GM12865 (cell line): ENCODE data around the gene HSD17B14.
A peak's percentile ranks its signal among the peaks of the same experiment; 100 is the strongest.

Experiments used
- DNase-seq: peaks from one replicate; pipeline ENCODE4 v3.0.0; 2010; ENCODE audit warnings: low read depth
- H3K4me3 ChIP-seq: 2 replicates; pipeline ENCODE4 v1.5.1; 2011; ENCODE audit warnings: mild to moderate bottlenecking, low read depth, low read length, control low read depth
- CTCF ChIP-seq: IDR thresholded peaks from 2 replicates; pipeline ENCODE4 v1.5.1; 2011; ENCODE audit warnings: low read length, control low read depth, low read depth, inconsistent platforms; ENCODE audit not compliant: insufficient read depth; ENCODE audit errors: missing control alignments

Gene HSD17B14

GRCh38 chr19:48870048-48870447, 33.8 kb upstream of the HSD17B14 start:
- no peak overlapping the region for H3K4me3 ChIP-seq
- TF ChIP-seq CTCF: no peak
- no peak for DNase-seq

- peak within 1 kb of the TSS; percentile 31 for H3K4me3 ChIP-seq
- no peak for DNase-seq
- TF ChIP-seq CTCF: no peak
These were observed 32.0 kb upstream of the HSD17B14 start, which contains the start of gene PLEKHA4 for GRCh38 chr19:48868114-48868886. PLEKHA4 (minus strand) TSS chr19:48868617; CDS start chr19:48867620, 997 bp downstream.

GRCh38 chr19:48867746-48868113, 31.4 kb upstream of the HSD17B14 start:
- no peak for DNase-seq
- no peak for TF ChIP-seq CTCF
- H3K4me3 ChIP-seq: peak overlapping the region; percentile 31

GRCh38 chr19:48867123-48867745, 30.9 kb upstream of the HSD17B14 start:
- no peak for TF ChIP-seq CTCF
- DNase-seq: no peak
- peak overlapping the region; percentile 31; the same call in 1 of the 2 replicates for H3K4me3 ChIP-seq

- no peak overlapping the region for H3K4me3 ChIP-seq
- no peak for TF ChIP-seq CTCF
- no peak for DNase-seq
These were observed 30.4 kb upstream of the HSD17B14 start for GRCh38 chr19:48866692-48867091.

GRCh38 chr19:48862827-48863226, 26.5 kb upstream of the HSD17B14 start:
- no peak for DNase-seq
- H3K4me3 ChIP-seq: no peak overlapping the region
- TF ChIP-seq CTCF: no peak

GRCh38 chr19:48861313-48861712, 25.0 kb upstream of the HSD17B14 start:
- TF ChIP-seq CTCF: no peak
- DNase-seq: no peak
- H3K4me3 ChIP-seq: no peak overlapping the region
